Liver (tissue), 3 donors: Measurements from ENCODE around the gene IMPDH2.

Experiments
- CTCF ChIP-seq: fragments of 150-350 bp; IDR thresholded peaks from 2 replicates; pipeline ENCODE4 v1.5.1; 2017; ENCODE audit warnings: improper control_type of control experiment, low read depth, low read length; ENCODE audit not compliant: missing input control
- RAD21 ChIP-seq, 2 donors: IDR thresholded peaks; 2 replicates each; pipeline ENCODE4 v1.6.1; 2016; ENCODE audit warnings: antibody characterized with exemption in 2 of 2, mild to moderate bottlenecking in 2 of 2
- donor health status: healthy.
- donor health status: healthy.

GRCh38 chr3:48982686-48983085, 46.5 kb downstream of the IMPDH2 start:
- TF ChIP-seq CTCF (no peak), RAD21 (IDR thresholded peaks at IDR 0.05) (no peak)
